GM21526 (cell line): ENCODE measurements around the gene TIMM8A.
"Not testable (repeated sequence)": the region's sequence is repeated elsewhere in the genome, so short reads cannot be mapped to it uniquely, and the experiment has no call there.

ENCODE experiments used
- ATAC-seq: cut with Tn5 transposase; IDR thresholded peaks from one replicate; pipeline ENCODE4 v1.9.1; 2021; ENCODE audit warnings: moderate library complexity; ENCODE audit not compliant: unreplicated experiment, low FRiP score

Gene TIMM8A

DNA sequence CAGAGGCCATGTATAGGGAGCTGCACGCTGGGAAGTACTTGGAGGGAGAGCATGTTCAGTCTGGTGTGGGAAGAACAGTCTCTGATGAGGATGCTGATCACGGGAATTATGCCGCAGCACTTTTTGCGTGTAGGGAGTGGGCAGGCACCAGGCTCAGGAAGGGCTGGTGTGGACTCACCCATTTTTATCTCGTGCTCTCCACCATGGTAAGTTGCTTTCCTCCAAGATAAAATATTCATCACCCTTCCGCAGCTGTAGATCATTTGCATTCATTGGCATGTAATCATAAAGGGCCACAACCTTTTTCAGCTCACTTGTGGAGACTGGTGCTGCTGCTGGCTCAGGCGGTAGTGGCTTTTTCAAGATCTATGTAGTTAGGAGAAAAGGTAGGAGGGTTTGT is 11.8 kb upstream of the TIMM8A start:
- no peak for ATAC-seq

DNA sequence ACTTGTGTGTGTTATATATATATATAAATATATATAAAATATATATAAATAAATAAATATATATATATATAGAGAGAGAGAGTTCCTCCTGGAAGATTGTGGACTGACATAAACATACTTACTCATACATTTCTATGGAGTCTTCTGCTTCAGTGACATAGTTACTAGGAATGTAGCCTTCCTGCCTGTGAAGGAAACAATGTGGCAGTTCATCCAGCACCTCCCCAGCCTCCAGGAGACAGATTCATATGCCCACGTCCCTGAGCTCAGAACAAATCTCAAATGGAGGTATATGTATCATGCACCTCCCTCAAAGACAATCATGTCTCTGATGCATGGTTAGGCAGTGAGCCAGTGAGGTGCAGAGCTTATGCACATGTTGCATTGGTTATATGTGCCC is 11.4 kb upstream of the TIMM8A start:
- ATAC-seq, result no peak

DNA sequence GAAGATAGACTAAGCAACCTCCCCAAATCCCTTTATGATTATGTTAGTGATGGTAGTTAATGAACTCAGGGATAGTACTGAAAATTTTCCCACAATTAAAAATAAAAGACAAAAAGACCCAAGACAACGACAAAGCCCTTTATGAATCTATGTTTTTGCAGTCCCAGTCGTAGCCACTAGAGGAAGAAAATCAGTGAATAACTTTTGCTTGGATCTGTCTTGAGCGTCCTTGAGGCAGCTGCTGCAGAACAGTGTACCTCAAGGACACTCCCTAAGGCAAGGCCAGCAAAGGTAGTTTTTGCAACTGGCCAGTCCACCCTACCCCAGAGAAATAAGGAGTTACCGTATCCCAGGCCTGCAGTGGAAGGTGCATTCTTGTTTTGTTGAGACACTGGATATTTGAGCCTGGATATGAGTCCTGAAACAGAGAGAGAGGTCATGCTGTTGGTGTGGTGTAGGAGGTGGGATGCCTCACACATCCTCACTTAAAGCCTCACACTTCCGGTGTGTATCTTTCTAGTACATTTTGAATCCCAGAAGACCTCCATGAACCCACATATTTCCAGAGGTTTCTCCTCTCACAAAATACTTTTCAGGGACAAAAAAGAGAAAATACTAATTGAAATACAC is 8.7 kb upstream of the TIMM8A start:
- ATAC-seq, result no peak

DNA sequence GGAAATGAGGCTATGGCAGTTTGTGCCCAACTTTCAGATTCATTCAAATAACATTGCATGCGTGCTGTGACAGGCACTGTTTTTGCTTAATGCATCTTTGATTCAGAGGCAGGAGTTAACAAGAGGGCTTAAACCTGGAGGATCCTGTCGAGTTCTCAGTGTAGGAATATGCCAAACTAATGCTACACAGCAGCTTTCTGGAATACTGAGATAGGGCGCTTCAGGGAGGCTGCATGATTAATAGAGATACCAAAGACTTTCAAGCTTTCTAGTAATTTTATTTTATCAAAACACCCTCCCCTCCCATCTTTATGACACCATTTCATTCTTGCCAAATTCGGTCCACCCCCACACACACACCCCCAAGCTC is 636 bp upstream of the TIMM8A start:
- ATAC-seq, result no peak

DNA sequence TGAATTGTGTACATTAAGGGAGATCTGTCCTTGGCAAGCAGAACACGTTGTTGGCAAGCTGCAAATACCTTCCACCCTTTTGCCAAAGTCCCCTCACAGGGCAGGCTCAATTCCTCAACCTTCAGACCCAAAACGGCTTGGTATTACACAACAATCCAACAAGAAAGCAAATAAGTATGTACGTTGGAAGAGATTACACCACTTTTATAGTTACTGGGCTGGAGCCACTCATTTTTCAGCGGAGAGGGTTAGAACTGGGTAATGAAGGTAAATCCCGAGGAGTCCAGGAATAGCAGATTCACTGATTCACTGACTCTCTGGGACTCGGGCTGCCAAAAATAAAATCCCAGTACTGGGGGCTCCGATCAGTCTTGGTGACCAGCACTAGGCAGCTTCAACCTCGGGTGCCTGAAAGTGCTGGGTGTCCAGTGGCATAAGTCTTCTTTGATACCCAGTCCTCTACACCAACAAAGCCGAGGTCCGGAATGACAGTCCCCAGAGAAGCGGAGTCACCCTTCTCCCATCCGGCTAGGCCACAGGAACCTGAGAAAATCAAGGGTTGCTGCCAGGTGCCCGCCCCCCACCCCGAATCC is 587 bp downstream of the TIMM8A start:
- peak; percentile 3 for ATAC-seq

DNA sequence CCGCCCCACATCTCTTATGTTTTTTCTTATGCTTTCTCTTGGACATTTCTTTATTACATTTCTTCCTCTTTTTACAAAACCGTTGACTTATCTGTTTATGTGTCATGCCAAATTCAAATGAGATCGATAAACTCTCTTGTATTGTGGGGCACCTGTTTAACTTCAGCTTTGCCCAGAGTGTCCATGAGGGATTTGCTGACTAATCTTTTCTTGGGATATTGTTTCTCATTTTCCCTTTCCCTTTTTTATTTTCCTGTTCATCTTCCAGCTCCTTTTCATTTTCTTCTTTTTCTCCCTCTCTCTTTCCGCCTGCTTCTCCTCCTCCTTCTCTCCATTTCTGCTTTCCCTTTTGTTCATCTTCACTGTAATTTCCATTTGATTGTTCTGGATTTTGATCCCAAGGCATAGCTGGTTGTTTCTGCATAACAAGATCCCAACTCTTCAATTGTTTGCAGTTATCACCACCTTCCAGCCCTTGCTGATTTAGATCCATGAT is 10.7 kb downstream of the TIMM8A start:
- no peak for ATAC-seq

DNA sequence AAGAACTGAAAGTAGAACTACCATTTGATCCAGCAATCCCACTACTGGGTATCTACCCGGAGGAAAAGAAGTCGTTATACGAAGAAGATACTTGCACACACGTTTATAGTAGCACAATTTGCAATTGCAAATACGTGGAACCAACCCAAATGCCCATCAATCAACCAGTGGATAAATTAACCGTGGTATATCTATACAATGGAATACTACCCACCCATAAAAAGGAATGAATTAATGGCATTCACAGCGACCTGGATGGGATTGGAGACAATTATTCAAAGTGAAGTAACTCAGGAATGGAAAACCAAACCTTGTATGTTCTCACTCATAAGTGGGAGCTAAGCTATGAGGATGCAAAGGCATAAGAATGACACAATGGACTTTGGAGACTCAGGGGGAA is 14.2 kb downstream of the TIMM8A start:
- not testable (repeated sequence) for ATAC-seq

DNA sequence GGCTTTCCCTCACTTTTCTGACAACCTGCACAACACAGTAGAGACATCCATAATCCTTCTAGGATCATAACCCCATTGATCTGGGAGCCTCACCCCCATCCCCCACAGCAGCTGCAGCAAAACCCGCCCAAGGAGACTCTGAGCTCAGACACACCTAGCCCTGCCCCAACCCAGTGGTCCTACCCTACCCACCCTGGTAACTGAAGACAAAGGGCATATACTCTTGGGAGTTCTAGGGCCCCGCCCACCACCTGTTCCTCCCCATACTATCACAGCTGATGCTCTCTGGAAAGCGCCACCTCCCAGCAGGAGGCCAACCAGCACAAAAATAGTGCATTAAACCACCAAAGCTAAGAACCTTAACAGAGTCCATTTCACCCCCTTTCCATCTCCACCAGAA is 21.9 kb downstream of the TIMM8A start:
- not testable (repeated sequence) for ATAC-seq

DNA sequence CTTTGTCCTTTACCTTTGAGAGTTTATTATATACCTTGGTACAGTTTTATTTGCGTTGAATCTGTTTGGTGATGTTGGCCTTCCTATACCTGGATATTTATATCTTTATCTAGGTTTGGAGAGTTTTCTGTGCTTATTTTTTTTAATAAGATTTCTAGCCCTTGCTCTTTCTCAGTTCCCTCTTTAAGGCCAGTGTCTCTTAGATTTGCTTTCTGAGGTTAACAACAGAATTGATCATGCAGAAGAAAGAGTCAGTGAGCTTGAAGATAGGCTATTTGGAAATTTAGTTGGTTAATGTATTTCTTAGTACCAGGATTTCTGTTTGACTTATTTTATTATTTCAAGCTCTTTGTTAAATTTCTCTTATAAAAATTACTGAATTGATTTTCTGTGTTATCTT is 44.8 kb downstream of the TIMM8A start:
- no peak for ATAC-seq
